Measurements from ENCODE around the gene RTL9. TPM values are rescaled to one million over a fixed set of nuclear protein-coding genes. Genes with fewer than 3 reads are reported as not detected.

RTL9 gene
- total and polyA plus RNA-seq, 9 of the 15 experiments (the other 6 are each of a cell fraction or from before 2014, with no cell fraction given): 0.04 to 0.35 (median 0.13) TPM; not detected in 1

GRCh38 chrX:110317820-110318663, 40.6 kb upstream of the RTL9 start, which contains the start of gene AMMECR1 (continued):
- TF ChIP-seq, protein P1, sequence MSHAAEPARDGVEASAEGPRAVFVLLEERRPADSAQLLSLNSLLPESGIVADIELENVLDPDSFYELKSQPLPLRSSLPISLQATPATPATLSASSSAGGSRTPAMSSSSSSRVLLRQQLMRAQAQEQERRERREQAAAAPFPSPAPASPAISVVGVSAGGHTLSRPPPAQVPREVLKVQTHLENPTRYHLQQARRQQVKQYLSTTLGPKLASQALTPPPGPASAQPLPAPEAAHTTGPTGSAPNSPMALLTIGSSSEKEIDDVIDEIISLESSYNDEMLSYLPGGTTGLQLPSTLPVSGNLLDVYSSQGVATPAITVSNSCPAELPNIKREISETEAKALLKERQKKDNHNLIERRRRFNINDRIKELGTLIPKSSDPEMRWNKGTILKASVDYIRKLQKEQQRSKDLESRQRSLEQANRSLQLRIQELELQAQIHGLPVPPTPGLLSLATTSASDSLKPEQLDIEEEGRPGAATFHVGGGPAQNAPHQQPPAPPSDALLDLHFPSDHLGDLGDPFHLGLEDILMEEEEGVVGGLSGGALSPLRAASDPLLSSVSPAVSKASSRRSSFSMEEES (CRISPR knock-in tag; IDR thresholded peaks at IDR 0.05): no peak
- TF ChIP-seq MED1 (CRISPR knock-in tag; IDR thresholded peaks at IDR 0.05; ENCODE audit: borderline replicate concordance) (no peak), NCOR1 (IDR thresholded peaks at IDR 0.05) (peak; percentile 12; the same call in 1 of the 2 replicates), SIN3B (IDR thresholded peaks at IDR 0.05; ENCODE audit: low read depth) (peak; percentile 41; the same call in 1 of the 2 replicates), CXXC5 (CRISPR knock-in tag; IDR thresholded peaks at IDR 0.05) (peak; percentile 76), ZKSCAN1 (IDR thresholded peaks at IDR 0.05; ENCODE audit: low read depth, low read length) (0 out of 2 replicates have a peak, but pooled peaks have one; percentile 15), ARID1B (IDR thresholded peaks at IDR 0.05) (peak; percentile 32), KDM4B (IDR thresholded peaks at IDR 0.05; ENCODE audit: borderline replicate concordance in 2 of 2, low read depth in 1 of 2) (no peak), SMARCA5 (IDR thresholded peaks at IDR 0.05) (no peak), HBP1 (CRISPR knock-in tag; IDR thresholded peaks at IDR 0.05) (peak; percentile 54; the same call in 1 of the 2 replicates), THRB (CRISPR knock-in tag; conservative IDR thresholded peaks at IDR 0.05) (0 out of 2 replicates have a peak, but pooled peaks have one; percentile 68), HCFC1 (IDR thresholded peaks at IDR 0.05; ENCODE audit: low read depth, low read length) (peak; percentile 33; the same call in 1 of the 2 replicates)
- TF ChIP-seq, protein P2, sequence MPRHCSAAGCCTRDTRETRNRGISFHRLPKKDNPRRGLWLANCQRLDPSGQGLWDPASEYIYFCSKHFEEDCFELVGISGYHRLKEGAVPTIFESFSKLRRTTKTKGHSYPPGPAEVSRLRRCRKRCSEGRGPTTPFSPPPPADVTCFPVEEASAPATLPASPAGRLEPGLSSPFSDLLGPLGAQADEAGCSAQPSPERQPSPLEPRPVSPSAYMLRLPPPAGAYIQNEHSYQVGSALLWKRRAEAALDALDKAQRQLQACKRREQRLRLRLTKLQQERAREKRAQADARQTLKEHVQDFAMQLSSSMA (CRISPR knock-in tag; IDR thresholded peaks at IDR 0.05): no peak
- TF ChIP-seq, protein P3, sequence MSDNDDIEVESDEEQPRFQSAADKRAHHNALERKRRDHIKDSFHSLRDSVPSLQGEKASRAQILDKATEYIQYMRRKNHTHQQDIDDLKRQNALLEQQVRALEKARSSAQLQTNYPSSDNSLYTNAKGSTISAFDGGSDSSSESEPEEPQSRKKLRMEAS (CRISPR knock-in tag; IDR thresholded peaks at IDR 0.05): peak; percentile 66
- TF ChIP-seq, protein P4, sequence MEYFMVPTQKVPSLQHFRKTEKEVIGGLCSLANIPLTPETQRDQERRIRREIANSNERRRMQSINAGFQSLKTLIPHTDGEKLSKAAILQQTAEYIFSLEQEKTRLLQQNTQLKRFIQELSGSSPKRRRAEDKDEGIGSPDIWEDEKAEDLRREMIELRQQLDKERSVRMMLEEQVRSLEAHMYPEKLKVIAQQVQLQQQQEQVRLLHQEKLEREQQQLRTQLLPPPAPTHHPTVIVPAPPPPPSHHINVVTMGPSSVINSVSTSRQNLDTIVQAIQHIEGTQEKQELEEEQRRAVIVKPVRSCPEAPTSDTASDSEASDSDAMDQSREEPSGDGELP (CRISPR knock-in tag; IDR thresholded peaks at IDR 0.05; ENCODE audit: borderline replicate concordance): peak; percentile 36; the same call in 1 of the 2 replicates
- TF ChIP-seq, protein P5, sequence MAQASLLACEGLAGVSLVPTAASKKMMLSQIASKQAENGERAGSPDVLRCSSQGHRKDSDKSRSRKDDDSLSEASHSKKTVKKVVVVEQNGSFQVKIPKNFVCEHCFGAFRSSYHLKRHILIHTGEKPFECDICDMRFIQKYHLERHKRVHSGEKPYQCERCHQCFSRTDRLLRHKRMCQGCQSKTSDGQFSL (CRISPR knock-in tag; IDR thresholded peaks at IDR 0.05): peak; percentile 89
- TF ChIP-seq, protein P5 (tag; IDR thresholded peaks at IDR 0.05): no peak
- TF ChIP-seq, protein P6, sequence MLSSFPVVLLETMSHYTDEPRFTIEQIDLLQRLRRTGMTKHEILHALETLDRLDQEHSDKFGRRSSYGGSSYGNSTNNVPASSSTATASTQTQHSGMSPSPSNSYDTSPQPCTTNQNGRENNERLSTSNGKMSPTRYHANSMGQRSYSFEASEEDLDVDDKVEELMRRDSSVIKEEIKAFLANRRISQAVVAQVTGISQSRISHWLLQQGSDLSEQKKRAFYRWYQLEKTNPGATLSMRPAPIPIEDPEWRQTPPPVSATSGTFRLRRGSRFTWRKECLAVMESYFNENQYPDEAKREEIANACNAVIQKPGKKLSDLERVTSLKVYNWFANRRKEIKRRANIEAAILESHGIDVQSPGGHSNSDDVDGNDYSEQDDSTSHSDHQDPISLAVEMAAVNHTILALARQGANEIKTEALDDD (IDR thresholded peaks at IDR 0.05): no peak

Measured in K562 (cell line).